HCT116 (cell line): ENCODE data around the gene RNASE9. TPM values are rescaled to one million over a fixed set of nuclear protein-coding genes. Genes with fewer than 3 reads are reported as not detected.
"Not testable (repeated sequence)": the region's sequence is repeated elsewhere in the genome, so short reads cannot be mapped to it uniquely, and the experiment has no call there.

Source experiments
- ATAC-seq: fragments of 200-7000 bp; cut with Tn5 transposase; 2 replicates; pipeline ENCODE4 v1.9.1; 2020; ENCODE audit warnings: mild to moderate bottlenecking, moderate library complexity
- BruUV-seq: library from RNA; stranded (reverse); fragments of 400-500 nt; replicated peaks from 2 replicates; lab custom pipeline; 2021; lab: Mats Ljungman, UMichigan
- CTCF ChIA-PET: fragments of 300-600 bp; sonication (Branson Sonifier 250); formaldehyde crosslinking; loops from one replicate; lab custom pipeline; 2021; ENCODE audit warnings: antibody characterized with exemption; lab: Charles Lee
- POLR2A ChIA-PET: fragments of 300-600, 350-600 bp; sonication (Branson Sonifier 250); formaldehyde crosslinking; loops from one replicate; lab custom pipeline; 2021; ENCODE audit warnings: antibody characterized with exemption; lab: Charles Lee
- RAD21 ChIA-PET, 2 experiments: fragments of 300-600 bp; sonication (Branson Sonifier 250); formaldehyde crosslinking; loops; one replicate each; lab custom pipeline; 2023; ENCODE audit warnings: low total read pairs in 2 of 2; ENCODE audit not compliant: uncharacterized antibody in 2 of 2, unreplicated experiment in 2 of 2, low non-redundant PET in 1 of 2; lab: Charles Lee
- DNase-seq: peaks from one replicate; pipeline ENCODE4 v3.0.0-alpha.2; 2010; ENCODE audit warnings: low read depth, low spot score
- H2AFZ ChIP-seq: fragments of 200-600 bp; shearing (Covaris generic), sonication (generic); 2 replicates; pipeline ENCODE4 v1.6.1; 2017; ENCODE audit warnings: low read depth, mixed run types, mixed read lengths, antibody characterized with exemption, low read length; ENCODE audit not compliant: poor library complexity, severe bottlenecking
- H3K27ac ChIP-seq: 2 replicates; pipeline ENCODE4 v1.5.1; 2012; ENCODE audit warnings: low read depth, low read length
- H3K27me3 ChIP-seq: fragments of 200-600 bp; sonication (generic); 2 replicates; pipeline ENCODE4 v1.6.1; 2016; ENCODE audit warnings: mixed run types, low read length, mixed read lengths; ENCODE audit not compliant: insufficient read depth
- H3K36me3 ChIP-seq, 2 experiments: fragments of 200-500 bp in 1 of 2; fragments of 200-600 bp in 1 of 2; sonication (Bioruptor generic) in 1 of 2; sonication (generic) in 1 of 2; 2 replicates each; pipeline versions ENCODE4 v1.5.1 to v1.6.1; 2014 to 2016; ENCODE audit warnings: low read length in 2 of 2, inconsistent platforms in 1 of 2, mixed read lengths in 1 of 2, mixed run types in 1 of 2; ENCODE audit not compliant: insufficient read depth in 2 of 2, control insufficient read depth in 1 of 2
- H3K4me1 ChIP-seq, 2 experiments: fragments of 200-600 bp in 1 of 2; sonication (generic) in 1 of 2; 2 replicates each; pipeline versions ENCODE4 v1.5.1 to v1.6.1; 2012 to 2017; ENCODE audit warnings: low read length in 2 of 2, inconsistent platforms in 1 of 2, mild to moderate bottlenecking in 1 of 2, mixed read lengths in 1 of 2, mixed run types in 1 of 2, moderate library complexity in 1 of 2; ENCODE audit not compliant: insufficient read depth in 2 of 2, control insufficient read depth in 1 of 2
- H3K4me2 ChIP-seq: fragments of 200-600 bp; sonication (generic); 2 replicates; pipeline ENCODE4 v1.6.1; 2017; ENCODE audit warnings: mixed run types, low read length, mixed read lengths
- H3K4me3 ChIP-seq, 2 experiments: fragments of 200-600 bp in 1 of 2; sonication (generic) in 1 of 2; replicated peaks in 1 of 2; 2 replicates each; pipeline ENCODE4 v1.5.1; 2011 to 2016; ENCODE audit warnings: low read length in 2 of 2, control low read depth in 1 of 2, low read depth in 1 of 2, mild to moderate bottlenecking in 1 of 2, mixed read lengths in 1 of 2, mixed run types in 1 of 2
- H3K79me2 ChIP-seq: fragments of 200-600 bp; sonication (generic); 2 replicates; pipeline ENCODE4 v1.6.1; 2017; ENCODE audit warnings: mild to moderate bottlenecking, mixed run types, low read length, moderate library complexity, mixed read lengths; ENCODE audit not compliant: insufficient read depth
- H3K9ac ChIP-seq: fragments of 200-600 bp; sonication (generic); 2 replicates; pipeline ENCODE4 v1.6.1; 2016; ENCODE audit warnings: low read length, mixed read lengths
- H3K9me2 ChIP-seq: fragments of 200-600 bp; sonication (generic), shearing (Covaris generic); 2 replicates; pipeline ENCODE4 v1.6.1; 2017; ENCODE audit warnings: mixed run types, mild to moderate bottlenecking, moderate library complexity; ENCODE audit not compliant: insufficient read depth
- H3K9me3 ChIP-seq, 2 experiments: fragments of 200-500 bp in 1 of 2; fragments of 200-600 bp in 1 of 2; sonication (Bioruptor generic) in 1 of 2; sonication (generic) in 1 of 2; 2 replicates each; pipeline ENCODE4 v1.6.1; 2014 to 2017; ENCODE audit warnings: low read length in 2 of 2, mixed read lengths in 2 of 2, inconsistent platforms in 1 of 2, low read depth in 1 of 2, mild to moderate bottlenecking in 1 of 2, mixed run types in 1 of 2, moderate library complexity in 1 of 2; ENCODE audit not compliant: control insufficient read depth in 1 of 2, insufficient read depth in 1 of 2
- H4K20me1 ChIP-seq: fragments of 200-600 bp; sonication (generic), shearing (Covaris generic); 2 replicates; pipeline ENCODE4 v1.6.1; 2017; ENCODE audit warnings: mixed run types, mild to moderate bottlenecking, moderate library complexity; ENCODE audit not compliant: insufficient read depth
- EGR1 ChIP-seq: IDR thresholded peaks from 2 replicates; pipeline ENCODE4 v1.6.1; 2012; ENCODE audit warnings: low read depth
- EZH2phosphoT487 ChIP-seq: fragments of 200-600 bp; IDR thresholded peaks from 2 replicates; pipeline ENCODE4 v1.6.1; 2018; ENCODE audit warnings: antibody characterized with exemption, borderline replicate concordance
- FOSL1 ChIP-seq: IDR thresholded peaks from 2 replicates; pipeline ENCODE4 v1.6.1; 2012; ENCODE audit warnings: low read depth
- MAX ChIP-seq: IDR thresholded peaks from 2 replicates; pipeline ENCODE4 v1.6.1; 2012
- POLR2AphosphoS5 ChIP-seq: IDR thresholded peaks from 2 replicates; pipeline ENCODE4 v1.6.1; 2011; ENCODE audit warnings: mild to moderate bottlenecking, low read depth, low read length, moderate library complexity
- SIN3A ChIP-seq: IDR thresholded peaks from 2 replicates; pipeline ENCODE4 v1.6.1; 2012; ENCODE audit warnings: low read depth
- SP1 ChIP-seq: IDR thresholded peaks from 2 replicates; pipeline ENCODE4 v1.6.1; 2012; ENCODE audit warnings: low read depth
- TCF7L2 ChIP-seq: IDR thresholded peaks from 2 replicates; pipeline ENCODE4 v1.7.0; 2011; ENCODE audit warnings: borderline replicate concordance, inconsistent platforms; ENCODE audit not compliant: insufficient read depth, insufficient read length; ENCODE audit errors: extremely low read depth
- ZFX ChIP-seq: fragments of 450-650 bp; IDR thresholded peaks from 2 replicates; pipeline ENCODE4 v1.6.1; 2017
- ZNF274 ChIP-seq: fragments of 200-500 bp; sonication (Bioruptor generic); IDR thresholded peaks from 2 replicates; pipeline ENCODE4 v1.6.1; 2014; ENCODE audit warnings: mild to moderate bottlenecking, low read depth, low read length, inconsistent platforms
- intact Hi-C: fragments of 100-400 bp; cut with micrococcal nuclease; formaldehyde crosslinking; loops from 2 replicates; pipeline ENCODE4 v1.10.0; 2022
- total RNA-seq: library from RNA; stranded (reverse); gene quantifications from one replicate; pipeline ENCODE4 v1.2.1, GENCODE V29; 2021; ENCODE audit not compliant: unreplicated experiment
- TF ChIP-seq, protein P1 (sequence below), 3 experiments: fragments of 200-600 bp in 1 of 3; sonication (generic) in 1 of 3; IDR thresholded peaks in 2 of 3; conservative IDR thresholded peaks in 1 of 3; 2 replicates each; pipeline ENCODE4 v1.5.1; 2012 to 2017; ENCODE audit warnings: low read depth in 2 of 3, low read length in 2 of 3, antibody characterized with exemption in 1 of 3, borderline replicate concordance in 1 of 3, control low read depth in 1 of 3, mild to moderate bottlenecking in 1 of 3, mixed read lengths in 1 of 3, mixed run types in 1 of 3, moderate library complexity in 1 of 3; ENCODE audit not compliant: insufficient read depth in 1 of 3

RNASE9 gene
- total RNA-seq, 1 experiment from 2014 or later, result not detected

- no peak for TF ChIP-seq MAX
- no peak for TF ChIP-seq POLR2AphosphoS5
- no peak for TF ChIP-seq EGR1
- TF ChIP-seq, all 23 proteins: peak for 0
Measured at GRCh38 chr14:20602583-20602982, 41.7 kb upstream of the RNASE9 start (continued).

DNA sequence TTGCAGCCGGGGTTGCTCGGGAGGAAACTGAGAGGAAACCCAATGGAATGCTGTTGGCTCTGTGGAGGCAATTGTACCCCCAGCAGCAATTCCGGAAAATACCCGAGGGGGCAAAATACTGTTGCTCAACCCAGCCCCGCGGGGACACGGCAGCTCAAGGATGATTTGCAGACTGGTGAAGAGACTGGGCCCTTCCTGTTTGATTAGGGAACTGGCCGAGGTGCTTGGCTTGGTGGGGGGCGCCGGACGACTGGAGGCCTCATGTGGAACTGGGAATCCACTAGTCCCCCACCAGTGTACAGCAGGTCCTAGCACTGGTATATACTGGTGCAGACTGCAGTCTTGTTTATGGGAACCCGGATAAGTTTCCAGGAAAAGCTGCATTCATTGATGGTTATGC lies 40.7 kb upstream of the RNASE9 start:
- no peaks in the 10 kb centered on the region for H3K9me3 ChIP-seq
- ChIA-PET POLR2A (no interaction called here), RAD21 (no interaction called here), CTCF (no interaction called here)
- no peaks in the 10 kb centered on the region for H3K27me3 ChIP-seq
- intact Hi-C loops, result no loop called here
- no peaks in the 10 kb centered on the region for H3K9me2 ChIP-seq
- no peak overlapping the region for H2AFZ ChIP-seq
- DNase-seq (no peak), ATAC-seq (no peak)
- TF ChIP-seq POLR2AphosphoS5, result no peak
- no peak for TF ChIP-seq ZFX
- no peak for TF ChIP-seq SIN3A
- no peak for TF ChIP-seq ZNF274
- no peak for TF ChIP-seq EGR1
- TF ChIP-seq TCF7L2, result no peak
- no peaks in the 10 kb centered on the region for H4K20me1 ChIP-seq
- H3K27ac ChIP-seq, result no peak overlapping the region
- H3K79me2 ChIP-seq, result no peaks in the 10 kb centered on the region
- H3K9ac ChIP-seq, result no peak overlapping the region
- no peaks in the 10 kb centered on the region for H3K36me3 ChIP-seq
- no TSS peak for BruUV-seq
- H3K4me3 ChIP-seq, result no peak overlapping the region
- H3K4me2 ChIP-seq, result no peak overlapping the region
- H3K4me1 ChIP-seq, result no peaks in the 10 kb centered on the region

GRCh38 chr14:20597108-20597507 lies 36.3 kb upstream of the RNASE9 start:
- Histone ChIP-seq H3K9me3 (no peaks in the 10 kb centered on the region), H3K36me3 (no peaks in the 10 kb centered on the region), H3K9ac (no peak overlapping the region), H2AFZ (no peak overlapping the region), H3K4me3 (no peak overlapping the region), H3K4me2 (no peak overlapping the region), H4K20me1 (no peaks in the 10 kb centered on the region), H3K79me2 (no peaks in the 10 kb centered on the region), H3K9me2 (no peaks in the 10 kb centered on the region), H3K27me3 (no peaks in the 10 kb centered on the region), H3K4me1 (no peaks in the 10 kb centered on the region)
- ChIA-PET CTCF (no interaction called here), RAD21 (no interaction called here), POLR2A (no interaction called here)
- intact Hi-C loops, result no loop called here
- no TSS peak for BruUV-seq
- ATAC-seq, result no peak
- TF ChIP-seq SP1, result no peak
- TF ChIP-seq, protein P1, sequence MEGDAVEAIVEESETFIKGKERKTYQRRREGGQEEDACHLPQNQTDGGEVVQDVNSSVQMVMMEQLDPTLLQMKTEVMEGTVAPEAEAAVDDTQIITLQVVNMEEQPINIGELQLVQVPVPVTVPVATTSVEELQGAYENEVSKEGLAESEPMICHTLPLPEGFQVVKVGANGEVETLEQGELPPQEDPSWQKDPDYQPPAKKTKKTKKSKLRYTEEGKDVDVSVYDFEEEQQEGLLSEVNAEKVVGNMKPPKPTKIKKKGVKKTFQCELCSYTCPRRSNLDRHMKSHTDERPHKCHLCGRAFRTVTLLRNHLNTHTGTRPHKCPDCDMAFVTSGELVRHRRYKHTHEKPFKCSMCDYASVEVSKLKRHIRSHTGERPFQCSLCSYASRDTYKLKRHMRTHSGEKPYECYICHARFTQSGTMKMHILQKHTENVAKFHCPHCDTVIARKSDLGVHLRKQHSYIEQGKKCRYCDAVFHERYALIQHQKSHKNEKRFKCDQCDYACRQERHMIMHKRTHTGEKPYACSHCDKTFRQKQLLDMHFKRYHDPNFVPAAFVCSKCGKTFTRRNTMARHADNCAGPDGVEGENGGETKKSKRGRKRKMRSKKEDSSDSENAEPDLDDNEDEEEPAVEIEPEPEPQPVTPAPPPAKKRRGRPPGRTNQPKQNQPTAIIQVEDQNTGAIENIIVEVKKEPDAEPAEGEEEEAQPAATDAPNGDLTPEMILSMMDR (IDR thresholded peaks at IDR 0.05 in 2 of 3, conservative IDR thresholded peaks at IDR 0.05 in 1 of 3; ENCODE audit: borderline replicate concordance in 1 of 3, insufficient read depth in 1 of 3, low read depth in 2 of 3, low read length in 2 of 3), result no peak
- TF ChIP-seq FOSL1, result no peak
- TF ChIP-seq EZH2phosphoT487, result no peak
- no peak for TF ChIP-seq TCF7L2
- TF ChIP-seq POLR2AphosphoS5, result no peak
- TF ChIP-seq, all 23 proteins: peak for 0
- DNase-seq, result no peak
- H3K27ac ChIP-seq, result no peak overlapping the region

DNA sequence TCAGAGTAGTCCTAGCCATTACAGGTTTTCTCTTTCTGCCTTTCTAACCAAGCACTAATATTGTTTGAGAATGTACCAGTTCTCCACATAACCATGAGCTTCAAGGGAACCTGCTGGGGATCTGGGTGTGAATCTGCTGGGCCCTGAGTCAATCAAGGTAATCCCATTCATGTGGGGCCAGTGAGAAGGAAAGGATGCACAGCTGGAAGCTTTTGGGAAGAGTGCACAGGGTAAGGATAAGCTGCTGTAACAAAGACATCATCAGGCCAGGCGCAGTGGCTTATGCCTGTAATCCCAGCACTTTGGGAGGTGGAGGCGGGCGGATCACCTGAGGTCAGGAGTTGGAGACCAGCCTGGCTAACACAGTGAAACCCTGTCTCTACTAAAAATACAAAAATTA lies 34.9 kb upstream of the RNASE9 start:
- CTCF ChIA-PET, H3K36me3 ChIP-seq, H3K9ac ChIP-seq, H4K20me1 ChIP-seq, H3K4me1 ChIP-seq, RAD21 ChIA-PET, H3K4me3 ChIP-seq, BruUV-seq, H3K79me2 ChIP-seq, POLR2A ChIA-PET, H3K27ac ChIP-seq, H3K9me3 ChIP-seq, intact Hi-C loops, ATAC-seq, DNase-seq, H2AFZ ChIP-seq, H3K9me2 ChIP-seq, H3K4me2 ChIP-seq: not testable (repeated sequence)
- H3K27me3 ChIP-seq, result peaks cover 12% of the 10 kb centered on the region; the same call in 1 of the 2 replicates
